HTR-8/SVneo (cell line): ENCODE results near the gene CNOT3.
"Not testable (repeated sequence)": the region's sequence is repeated elsewhere in the genome, so short reads cannot be mapped to it uniquely, and the experiment has no call there.

Source experiments
- DNase-seq: peaks from one replicate; pipeline ENCODE4 v3.0.0; 2011; ENCODE audit warnings: low spot score, mixed read lengths; ENCODE audit not compliant: insufficient read length
- FAIRE-seq: peaks from 2 replicates; lab custom pipeline; 2011; peaks lifted over from hg19 to GRCh38; lab: Jason Lieb, UNC

CNOT3 gene

DNA sequence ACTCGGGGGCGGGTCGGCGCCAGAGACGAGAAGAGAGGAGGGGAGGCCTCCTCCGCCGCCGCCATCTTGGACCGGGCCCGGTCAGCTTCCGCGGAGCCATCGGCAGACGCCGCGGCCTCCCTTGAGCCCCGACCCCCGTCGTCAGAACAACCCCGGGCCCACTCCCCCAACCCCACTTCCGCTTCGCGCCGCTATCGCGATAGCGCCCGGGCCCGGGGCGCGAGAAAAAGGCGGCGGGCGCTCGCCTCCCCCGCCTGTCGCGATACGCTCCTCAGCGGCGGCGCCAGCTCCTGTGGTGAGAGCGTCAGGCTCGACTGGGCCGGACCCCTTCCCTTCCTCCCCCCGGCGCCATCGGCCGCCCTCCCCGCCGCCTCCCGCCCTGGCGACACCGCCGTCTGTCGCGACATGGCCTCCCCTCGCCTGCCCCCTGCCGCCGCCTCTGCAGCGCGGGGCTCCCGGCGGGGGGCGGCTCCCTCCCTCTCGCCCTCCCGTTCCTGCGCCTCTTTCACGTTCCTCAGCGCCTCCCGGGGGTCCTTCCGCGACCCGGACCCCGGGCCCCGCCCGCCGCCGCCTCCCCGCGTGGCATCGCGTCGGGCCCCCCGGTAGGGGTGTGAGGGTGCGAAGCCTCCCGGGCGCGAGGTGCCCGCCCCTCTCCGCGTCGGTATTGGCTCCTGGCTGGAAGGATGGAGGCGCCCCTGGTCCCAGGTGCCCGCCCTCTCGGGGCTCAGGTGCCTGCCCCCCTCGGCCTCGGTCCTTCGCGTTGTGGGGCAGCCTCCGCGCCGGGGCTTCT, at the start of gene CNOT3:
Gene CNOT3, plus strand, starts transcription at position 64 of the 790 bp plus-strand sequence. CDS start 5,217 bp downstream, outside the sequence.
- no peak for DNase-seq
- FAIRE-seq = no peak

DNA sequence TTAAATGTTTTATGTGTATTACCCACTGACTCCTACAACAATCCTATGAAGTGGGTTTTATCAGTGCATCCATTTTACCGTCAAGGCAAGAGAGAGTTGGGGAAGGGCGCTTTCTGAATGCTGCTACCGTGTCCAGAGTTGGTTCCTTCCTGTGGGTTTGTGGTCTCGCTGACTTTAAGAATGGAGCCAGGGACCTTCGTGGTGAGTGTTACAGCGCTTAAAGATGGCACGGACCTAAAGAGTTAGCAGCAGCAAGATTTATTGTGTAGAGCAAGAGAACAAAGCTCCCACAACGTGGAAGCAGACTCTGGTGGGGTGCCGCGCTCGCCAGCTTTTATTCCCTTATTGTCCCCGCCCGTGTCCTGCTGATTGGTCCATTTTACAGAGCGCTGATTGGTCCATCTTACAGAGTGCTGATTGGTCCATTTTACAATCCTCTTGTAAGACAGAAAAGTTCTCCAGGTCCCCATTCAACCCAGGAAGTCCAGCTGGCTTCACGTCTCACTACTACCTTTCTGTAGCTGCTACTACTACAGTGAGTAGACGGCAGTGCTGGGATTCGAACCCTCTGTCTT, 43.0 kb upstream of the CNOT3 start:
- FAIRE-seq (no peak), DNase-seq (no peak)

DNA sequence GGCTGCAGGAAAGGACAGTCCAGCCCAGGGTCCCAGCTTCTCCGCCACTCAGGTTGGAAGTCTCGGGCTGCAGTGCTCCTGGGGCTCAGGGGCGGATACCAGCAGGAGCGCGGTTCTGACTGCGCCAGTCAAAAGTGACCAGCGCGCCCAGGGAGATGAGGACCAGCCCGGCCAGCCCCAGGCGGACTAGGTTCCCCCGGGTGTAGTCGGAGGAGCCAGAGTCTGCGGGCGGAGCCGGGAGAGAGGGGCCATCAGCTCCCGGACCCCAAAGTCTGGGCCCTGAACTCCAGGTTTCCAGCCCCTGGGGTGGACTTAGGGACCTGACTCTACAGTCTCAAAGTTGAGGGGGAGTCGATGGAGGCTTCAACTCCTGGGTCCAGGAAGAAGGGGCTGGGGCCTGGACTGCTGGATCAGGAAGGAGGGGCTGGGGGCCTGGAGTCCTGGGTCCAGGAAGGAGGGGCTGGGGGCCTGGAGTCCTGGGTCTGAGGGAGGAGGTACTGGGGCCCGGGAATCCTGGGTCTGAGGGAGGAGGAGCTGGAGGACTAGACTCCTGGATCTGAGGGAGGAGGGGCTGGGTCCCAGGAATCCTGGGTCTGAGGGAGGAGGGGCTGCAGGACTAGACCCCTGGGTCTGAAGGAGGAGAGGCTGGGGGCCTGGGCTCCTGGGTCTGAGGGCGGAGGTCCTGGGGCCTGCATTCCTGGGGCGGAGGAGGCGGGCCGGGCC, 42.3 kb upstream of the CNOT3 start:
- DNase-seq (no peak), FAIRE-seq (no peak)

DNA sequence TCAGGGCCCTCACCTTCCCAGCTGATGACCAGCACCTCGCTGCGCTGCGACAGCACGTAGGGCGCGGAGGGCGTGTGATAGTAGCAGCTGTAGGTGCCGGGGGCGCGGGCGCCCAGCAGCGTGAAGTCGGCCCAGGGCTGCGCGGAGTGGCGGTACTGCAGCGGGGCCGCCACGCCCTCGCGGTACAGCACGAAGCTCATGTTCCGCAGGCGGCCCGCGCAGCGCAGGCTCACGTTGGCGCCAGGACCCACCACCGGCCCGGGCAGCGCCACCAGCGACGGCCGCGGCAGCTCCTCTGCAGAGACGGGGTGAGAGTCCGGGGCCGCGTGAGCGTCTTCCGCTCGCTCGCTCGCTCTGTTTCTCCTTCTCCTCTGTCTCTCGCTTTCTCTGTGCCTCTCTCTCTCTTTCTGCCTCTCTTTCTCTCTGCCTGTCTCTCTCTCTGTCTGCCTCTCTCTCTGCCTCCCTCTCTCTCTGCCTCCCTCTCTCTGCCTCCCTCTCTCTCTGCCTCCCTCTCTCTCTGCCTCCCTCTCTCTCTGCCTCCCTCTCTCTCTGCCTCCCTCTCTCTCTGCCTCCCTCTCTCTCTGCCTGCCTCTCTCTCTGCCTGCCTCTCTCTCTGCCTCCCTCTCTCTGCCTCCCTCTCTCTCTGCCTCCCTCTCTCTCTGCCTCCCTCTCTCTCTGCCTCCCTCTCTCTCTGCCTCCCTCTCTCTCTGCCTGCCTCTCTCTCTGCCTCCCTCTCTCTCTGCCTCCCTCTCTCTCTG, 41.5 kb upstream of the CNOT3 start:
- not testable (repeated sequence) for DNase-seq

DNA sequence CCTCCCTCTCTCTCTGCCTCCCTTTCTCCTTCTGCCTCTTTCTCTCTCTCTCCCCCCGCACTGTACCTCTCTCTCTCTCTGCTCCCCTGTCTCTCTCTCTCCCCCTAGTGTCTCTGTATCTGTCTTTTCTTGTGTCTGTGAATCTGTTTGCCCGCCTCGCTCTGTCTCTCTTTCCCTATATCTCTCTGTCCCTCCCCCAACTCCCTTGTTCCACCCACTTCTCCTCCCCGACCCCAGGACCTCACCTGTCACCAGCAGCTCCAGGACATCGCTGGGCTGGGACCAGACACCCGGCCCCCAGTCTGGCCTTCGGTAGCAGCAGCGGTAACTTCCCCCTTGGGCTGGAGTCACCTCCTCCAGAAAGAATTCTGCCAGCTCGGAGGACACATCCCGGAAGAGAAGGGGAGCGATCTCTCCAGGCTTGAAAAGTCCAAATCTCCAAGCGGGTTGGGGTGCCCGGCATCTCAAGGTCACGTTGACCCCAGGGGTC, 40.9 kb upstream of the CNOT3 start:
- no peak for FAIRE-seq
- DNase-seq = no peak

More for the DNA sequence above, 41.5 kb upstream of the CNOT3 start:
- FAIRE-seq = not testable (repeated sequence)

DNA sequence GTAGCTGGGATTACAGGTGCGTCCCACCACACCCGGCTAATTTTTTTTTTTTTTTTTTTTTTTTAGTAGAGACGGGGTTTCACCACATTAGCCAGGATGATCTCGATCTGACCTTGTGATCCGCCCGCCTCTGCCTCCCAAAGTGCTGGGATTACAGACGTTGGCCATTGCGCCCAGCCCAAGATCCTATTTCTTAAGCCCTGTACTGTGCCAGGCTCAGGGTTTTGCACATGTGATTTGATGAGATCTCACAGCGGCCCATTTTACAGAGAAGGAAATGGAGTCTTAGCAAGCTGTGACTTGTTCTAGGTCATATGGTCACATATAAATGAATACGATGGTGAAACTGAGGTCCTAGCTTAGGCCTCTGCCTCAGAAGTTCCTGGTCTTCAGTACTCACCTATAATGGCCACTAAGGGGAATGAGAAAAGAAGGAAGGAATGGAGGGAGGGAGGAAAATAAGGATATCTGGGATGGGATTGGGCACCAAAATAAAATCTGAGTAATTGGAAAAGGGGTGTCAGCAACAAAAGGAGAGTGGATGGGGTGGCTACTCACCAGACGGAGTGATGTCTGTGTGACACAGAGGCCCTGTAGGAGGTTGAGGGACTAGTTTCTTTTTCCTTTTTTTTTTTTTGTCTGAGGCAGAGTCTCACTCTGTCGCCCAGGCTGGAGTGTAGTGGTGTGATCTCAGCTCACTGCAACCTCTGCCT, 38.2 kb upstream of the CNOT3 start:
- no peak for FAIRE-seq
- DNase-seq = no peak

DNA sequence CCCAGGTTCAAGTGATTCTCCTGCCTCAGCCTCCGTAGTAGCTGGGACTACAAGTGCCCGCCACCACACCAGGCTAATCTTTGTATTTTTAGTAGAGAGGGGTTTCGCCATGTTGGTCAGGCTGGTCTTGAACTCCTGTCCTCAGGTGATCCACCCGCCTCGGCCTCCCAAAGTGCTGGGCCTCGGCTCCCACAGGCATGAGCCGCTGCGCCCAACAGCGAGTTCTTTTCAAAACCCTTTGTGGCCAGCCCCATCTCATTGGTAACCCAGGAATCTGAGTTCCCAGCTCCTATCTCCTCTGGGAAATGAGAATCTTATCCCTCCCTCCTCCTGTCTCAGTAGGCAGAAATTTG, 37.7 kb upstream of the CNOT3 start:
- not testable (repeated sequence) for DNase-seq, FAIRE-seq

DNA sequence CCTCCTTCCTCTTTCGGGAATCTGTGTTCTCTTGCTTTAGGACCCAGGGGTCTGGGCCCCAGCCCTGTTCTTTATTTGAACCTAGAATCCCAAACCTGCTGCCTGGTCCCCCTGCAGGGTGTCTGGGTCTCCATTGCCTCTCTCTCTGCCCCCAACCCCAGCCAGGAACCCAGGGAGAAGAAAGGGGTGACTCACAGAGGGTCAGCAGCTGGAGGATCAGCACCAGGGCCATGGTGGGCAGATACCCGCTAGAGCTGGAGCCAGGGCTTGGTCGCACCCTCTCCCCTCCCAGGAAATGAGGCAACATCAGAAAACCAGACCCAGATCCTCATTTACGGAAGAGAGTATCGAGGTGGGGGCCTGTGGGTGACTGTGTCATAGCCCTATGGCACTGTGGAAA, 37.0 kb upstream of the CNOT3 start, which contains the start of gene OSCAR:
Gene OSCAR, minus strand, starts transcription at position 243 of the 400 bp plus-strand sequence. Its CDS starts 11 bp downstream, at position 232.
- FAIRE-seq = no peak
- no peak for DNase-seq

DNA sequence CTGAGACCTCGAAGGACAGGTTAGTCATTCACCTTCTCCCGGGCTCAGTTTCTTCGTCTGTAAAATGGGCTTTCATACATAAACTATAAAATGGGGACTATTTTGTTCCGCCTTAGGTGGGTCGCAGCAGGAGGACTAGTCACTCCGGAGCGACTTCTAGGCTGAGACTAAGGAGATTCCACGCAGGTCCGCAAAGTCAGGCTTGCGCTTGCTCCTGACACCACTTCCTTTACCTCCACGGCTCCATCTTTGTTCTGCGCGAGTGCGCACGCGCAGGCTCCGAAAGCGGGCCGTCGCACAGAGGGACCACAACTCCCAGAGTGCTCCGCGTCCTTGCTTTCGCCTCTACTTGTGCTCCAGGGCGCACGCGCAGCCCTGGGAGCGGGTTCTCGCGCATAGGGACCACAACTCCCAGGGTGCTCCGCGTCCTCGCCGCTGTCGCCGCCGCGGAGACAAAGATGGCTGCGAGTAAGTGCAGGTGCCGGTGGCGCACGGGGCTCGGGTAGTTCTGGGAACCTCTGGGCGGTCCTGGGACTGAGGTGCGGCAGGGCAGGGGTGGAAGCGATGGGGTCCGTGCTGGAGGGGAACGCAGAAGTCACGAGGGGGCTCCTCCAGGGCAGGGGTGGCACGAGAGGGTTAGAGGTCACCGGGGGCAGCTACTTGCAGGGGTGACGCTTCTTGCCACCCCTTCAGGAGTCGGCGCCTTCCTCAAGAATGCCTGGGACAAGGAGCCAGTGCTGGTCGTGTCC, 35.0 kb upstream of the CNOT3 start, which contains the start of gene NDUFA3:
Gene NDUFA3, plus strand, starts transcription at position 435 of the 749 bp plus-strand sequence. Its CDS starts 24 bp downstream, at position 459.
- FAIRE-seq = peak; percentile 99
- peak; percentile 99 for DNase-seq

DNA sequence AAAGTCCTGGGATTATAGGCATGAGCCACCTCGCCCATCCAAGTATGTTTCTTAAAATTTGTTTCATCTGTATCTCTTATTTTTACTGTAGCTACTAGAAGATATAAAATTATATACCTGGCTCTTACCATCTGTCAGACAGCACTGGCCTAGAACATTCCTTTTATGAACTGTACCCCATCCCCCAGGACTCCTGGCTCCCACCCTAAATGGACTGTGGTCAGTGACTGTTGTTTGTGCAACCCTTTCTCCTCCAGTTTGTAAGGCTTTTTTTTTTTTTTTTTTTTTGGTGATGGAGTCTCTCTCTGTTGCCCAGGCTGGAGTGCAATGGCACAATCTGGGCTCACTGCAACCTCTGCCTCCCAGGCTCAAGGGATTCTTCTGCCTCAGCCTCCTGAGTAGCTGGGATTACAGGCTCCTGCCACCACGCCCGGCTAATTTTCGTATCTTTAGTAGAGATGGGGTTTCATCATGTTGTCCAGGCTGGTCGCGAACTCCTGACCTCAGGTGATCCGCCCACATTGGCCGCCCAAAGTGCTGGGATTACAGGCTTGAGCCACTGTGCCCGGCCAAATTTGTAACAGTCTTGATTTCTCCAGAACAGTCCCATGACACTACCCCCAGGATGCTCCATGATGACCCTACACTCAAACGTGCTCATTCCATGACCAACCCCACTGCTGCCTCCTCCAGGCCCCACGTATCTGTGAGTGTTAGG, 32.4 kb upstream of the CNOT3 start:
- FAIRE-seq (no peak), DNase-seq (no peak)

DNA sequence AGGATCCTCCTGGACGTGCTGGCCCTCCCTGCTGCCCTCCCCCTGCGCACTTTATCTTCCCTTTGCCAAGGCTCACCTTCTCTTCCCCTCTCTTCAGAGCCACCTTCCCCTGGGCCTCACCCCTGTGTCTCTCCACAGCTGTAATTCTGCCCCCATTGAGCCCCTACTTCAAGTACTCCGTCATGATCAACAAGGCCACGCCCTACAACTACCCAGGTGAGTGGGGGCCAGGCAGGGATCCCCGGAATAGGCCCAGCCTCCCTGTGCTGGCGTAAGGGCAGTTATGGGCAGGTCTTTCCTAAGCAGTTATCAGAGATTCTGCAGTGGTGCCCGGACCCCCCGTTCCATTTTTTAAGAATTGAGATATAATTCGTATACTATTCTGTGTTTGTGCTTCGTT, 31.8 kb upstream of the CNOT3 start:
- no peak for DNase-seq
- FAIRE-seq = no peak

DNA sequence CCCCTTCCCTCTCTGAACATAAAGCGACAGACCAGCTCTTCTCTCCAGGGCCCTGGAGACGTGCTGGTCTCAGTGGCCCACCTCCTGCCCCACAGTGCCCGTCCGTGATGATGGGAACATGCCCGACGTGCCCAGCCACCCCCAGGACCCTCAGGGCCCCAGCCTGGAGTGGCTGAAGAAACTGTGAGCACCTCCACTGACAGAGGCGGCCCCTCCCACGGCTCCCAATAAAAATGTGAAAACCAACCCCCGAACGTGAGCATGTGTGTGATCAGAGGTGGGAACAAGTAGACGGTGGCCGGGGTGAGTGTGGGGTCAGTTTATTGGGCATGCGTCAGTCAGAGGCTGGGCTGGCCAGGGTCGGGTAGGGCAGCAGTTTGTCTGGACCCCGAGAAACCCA, 30.8 kb upstream of the CNOT3 start:
- no peak for DNase-seq
- no peak for FAIRE-seq

DNA sequence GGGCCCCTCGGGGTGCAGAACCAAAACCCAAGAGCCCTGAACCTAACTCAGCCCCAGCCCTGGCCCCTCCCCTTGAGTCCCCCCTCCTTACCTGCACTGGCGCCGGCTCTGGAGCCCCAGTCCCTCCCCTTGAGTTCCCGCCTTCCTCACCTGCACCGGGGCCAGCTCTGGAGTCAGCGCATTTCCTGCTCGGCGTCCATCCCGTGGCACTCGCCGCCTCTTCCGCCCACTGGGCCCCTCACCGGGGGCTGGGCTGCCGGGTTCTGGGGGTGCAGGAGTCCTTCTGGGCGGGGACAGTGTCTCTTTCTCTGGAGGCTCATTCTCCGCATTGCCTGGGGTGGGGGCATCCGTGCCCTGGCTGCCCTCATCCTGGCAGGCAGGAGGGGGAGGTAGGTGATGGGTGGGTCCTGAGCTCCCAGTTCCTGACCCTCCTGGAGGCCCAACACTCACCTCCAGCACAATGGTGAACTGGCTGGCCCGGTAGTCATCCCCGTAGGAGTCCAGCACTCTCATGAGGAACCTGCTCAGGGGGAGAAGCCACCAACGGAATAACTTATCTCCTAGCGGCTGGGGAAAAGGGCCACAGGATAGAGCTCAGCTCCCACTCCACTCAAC, 29.6 kb upstream of the CNOT3 start:
- no peak for FAIRE-seq
- DNase-seq = no peak

DNA sequence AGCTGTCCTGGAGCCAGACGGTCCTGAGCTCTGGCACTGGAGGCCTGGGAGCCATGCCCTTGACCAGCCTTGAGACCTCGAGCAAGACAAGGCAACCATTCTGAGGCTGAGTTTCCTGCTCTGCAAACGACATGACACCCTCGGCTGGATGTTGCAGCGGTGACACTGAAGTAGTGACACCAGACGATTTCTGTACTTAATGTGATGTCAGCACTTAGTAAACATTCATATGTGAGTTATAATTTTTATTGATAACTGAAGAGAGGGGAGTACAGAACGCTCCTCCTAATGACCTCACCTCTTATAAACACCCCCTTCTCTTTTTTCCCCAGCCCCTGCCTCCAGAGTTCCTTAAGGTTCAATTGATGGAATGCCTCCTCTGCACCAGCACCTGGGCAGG, 29.1 kb upstream of the CNOT3 start:
- no peak for DNase-seq
- no peak for FAIRE-seq

DNA sequence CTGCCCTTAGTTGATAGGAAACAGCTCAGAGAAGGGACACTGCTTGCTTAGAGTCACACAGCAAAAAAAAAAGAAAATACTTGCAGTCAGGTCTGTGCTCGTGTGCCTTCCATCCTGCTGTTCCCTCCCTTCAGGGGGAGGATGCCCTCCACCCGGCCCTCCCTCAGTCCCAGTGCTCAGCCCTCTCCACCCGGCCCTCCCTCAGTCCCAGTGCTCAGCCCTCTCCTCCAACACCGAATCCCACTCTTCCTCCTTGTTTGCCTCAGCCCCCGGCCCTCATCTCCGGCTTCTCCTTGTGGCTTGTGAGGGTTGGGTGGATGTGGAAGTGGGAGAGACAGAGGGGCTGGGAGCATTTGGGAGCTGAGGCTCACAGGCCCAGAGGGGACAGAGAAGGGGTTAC, 27.9 kb upstream of the CNOT3 start:
- no peak for FAIRE-seq
- no peak for DNase-seq

DNA sequence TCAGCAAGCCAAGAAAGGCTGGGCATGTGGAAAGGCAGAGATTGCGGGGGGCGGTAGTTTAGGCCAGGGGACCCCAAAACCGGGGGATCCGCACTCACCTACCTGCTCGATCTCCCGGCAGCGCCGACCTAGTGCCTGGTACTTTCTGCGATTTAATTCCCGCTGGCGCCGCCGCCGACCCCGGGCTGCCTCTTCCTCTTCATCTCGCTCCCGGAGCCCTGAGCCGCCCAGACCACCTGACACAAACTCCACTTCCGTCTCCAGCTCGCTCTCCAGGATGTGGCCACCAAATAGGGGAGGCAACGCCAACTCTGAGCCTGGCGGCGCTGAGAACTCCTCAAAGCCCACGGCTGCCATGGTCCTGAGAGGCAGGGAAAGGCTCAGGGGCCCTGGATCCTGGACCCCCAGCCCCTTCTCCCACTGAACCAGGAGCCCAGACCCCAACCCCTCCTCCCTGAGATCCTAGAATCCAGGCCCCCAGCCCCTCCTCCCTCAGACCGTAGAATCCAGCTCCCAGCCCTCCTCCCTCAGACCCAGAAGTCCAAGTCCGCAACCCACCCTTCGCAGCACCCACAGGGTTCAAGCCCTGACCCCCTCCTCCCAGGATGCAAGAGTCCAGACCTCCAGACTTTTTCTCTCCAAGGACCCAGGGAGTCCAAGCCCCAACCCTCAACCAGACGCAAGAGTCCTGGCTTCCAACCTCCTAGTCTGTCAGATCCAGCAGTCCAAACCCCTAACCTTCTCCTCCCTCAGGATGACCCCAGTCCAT, 23.0 kb upstream of the CNOT3 start:
- DNase-seq (no peak), FAIRE-seq (no peak)
